ENCODE data around the gene AP3B2.

DNA sequence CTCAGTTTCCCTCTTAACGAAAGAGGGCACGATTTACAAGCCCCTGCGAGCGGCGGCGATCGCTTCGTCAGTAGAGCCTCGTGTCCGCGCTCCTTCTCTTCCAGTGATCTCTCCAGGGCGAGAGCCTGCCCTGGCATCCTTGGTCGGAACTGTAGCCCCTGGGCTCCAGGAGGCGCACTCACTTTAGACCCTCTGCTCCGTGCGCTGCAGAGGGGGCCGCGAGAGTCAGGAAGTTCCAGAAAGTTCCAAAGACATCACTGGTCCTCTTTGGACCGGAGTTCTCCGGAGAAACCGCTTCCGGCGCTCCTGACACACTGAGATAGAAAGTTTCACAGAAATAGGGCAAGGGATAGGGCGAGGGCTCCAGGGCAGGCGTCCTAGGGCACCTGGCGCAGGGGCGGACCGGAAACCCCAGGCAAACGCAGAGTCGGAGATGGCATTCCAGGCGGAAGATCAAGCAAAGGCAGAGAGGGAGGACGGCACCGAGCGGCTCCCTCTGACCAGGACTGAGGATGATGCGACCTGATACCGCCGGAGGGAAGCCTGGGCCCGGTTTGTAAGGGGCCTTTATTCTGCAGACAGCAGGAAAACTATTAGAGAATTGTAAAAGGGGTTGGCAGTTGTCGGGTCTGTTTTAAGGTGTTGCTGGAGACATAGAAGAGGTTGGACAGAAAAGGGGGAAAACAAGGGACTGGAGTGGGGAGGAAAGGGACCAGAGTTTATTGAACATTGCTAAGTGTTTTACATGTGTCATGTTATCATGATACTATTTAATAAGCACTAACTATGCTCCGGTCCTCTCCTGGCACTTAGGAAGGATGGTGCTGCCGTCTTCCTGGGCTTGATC is 61.2 kb downstream of the AP3B2 start:
- TF ChIP-seq, protein P1, sequence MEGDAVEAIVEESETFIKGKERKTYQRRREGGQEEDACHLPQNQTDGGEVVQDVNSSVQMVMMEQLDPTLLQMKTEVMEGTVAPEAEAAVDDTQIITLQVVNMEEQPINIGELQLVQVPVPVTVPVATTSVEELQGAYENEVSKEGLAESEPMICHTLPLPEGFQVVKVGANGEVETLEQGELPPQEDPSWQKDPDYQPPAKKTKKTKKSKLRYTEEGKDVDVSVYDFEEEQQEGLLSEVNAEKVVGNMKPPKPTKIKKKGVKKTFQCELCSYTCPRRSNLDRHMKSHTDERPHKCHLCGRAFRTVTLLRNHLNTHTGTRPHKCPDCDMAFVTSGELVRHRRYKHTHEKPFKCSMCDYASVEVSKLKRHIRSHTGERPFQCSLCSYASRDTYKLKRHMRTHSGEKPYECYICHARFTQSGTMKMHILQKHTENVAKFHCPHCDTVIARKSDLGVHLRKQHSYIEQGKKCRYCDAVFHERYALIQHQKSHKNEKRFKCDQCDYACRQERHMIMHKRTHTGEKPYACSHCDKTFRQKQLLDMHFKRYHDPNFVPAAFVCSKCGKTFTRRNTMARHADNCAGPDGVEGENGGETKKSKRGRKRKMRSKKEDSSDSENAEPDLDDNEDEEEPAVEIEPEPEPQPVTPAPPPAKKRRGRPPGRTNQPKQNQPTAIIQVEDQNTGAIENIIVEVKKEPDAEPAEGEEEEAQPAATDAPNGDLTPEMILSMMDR (IDR thresholded peaks at IDR 0.05; ENCODE audit: low read depth, low read length, missing input control): no peak
- TF ChIP-seq SP1 (IDR thresholded peaks at IDR 0.05) (no peak), HNF4G (IDR thresholded peaks at IDR 0.05) (no peak), TAF1 (conservative IDR thresholded peaks at IDR 0.05) (no peak), YY1 (IDR thresholded peaks at IDR 0.05) (no peak), GABPA (IDR thresholded peaks at IDR 0.05 in 1 of 2, conservative IDR thresholded peaks at IDR 0.05 in 1 of 2) (no peak), EGR1 (IDR thresholded peaks at IDR 0.05; ENCODE audit: low read depth in 2 of 2) (no peak)
- TF ChIP-seq, protein P2, sequence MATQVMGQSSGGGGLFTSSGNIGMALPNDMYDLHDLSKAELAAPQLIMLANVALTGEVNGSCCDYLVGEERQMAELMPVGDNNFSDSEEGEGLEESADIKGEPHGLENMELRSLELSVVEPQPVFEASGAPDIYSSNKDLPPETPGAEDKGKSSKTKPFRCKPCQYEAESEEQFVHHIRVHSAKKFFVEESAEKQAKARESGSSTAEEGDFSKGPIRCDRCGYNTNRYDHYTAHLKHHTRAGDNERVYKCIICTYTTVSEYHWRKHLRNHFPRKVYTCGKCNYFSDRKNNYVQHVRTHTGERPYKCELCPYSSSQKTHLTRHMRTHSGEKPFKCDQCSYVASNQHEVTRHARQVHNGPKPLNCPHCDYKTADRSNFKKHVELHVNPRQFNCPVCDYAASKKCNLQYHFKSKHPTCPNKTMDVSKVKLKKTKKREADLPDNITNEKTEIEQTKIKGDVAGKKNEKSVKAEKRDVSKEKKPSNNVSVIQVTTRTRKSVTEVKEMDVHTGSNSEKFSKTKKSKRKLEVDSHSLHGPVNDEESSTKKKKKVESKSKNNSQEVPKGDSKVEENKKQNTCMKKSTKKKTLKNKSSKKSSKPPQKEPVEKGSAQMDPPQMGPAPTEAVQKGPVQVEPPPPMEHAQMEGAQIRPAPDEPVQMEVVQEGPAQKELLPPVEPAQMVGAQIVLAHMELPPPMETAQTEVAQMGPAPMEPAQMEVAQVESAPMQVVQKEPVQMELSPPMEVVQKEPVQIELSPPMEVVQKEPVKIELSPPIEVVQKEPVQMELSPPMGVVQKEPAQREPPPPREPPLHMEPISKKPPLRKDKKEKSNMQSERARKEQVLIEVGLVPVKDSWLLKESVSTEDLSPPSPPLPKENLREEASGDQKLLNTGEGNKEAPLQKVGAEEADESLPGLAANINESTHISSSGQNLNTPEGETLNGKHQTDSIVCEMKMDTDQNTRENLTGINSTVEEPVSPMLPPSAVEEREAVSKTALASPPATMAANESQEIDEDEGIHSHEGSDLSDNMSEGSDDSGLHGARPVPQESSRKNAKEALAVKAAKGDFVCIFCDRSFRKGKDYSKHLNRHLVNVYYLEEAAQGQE (IDR thresholded peaks at IDR 0.05): no peak
- TF ChIP-seq, protein P3, sequence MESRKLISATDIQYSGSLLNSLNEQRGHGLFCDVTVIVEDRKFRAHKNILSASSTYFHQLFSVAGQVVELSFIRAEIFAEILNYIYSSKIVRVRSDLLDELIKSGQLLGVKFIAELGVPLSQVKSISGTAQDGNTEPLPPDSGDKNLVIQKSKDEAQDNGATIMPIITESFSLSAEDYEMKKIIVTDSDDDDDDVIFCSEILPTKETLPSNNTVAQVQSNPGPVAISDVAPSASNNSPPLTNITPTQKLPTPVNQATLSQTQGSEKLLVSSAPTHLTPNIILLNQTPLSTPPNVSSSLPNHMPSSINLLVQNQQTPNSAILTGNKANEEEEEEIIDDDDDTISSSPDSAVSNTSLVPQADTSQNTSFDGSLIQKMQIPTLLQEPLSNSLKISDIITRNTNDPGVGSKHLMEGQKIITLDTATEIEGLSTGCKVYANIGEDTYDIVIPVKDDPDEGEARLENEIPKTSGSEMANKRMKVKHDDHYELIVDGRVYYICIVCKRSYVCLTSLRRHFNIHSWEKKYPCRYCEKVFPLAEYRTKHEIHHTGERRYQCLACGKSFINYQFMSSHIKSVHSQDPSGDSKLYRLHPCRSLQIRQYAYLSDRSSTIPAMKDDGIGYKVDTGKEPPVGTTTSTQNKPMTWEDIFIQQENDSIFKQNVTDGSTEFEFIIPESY (IDR thresholded peaks at IDR 0.05): no peak
- TF ChIP-seq, protein P4, sequence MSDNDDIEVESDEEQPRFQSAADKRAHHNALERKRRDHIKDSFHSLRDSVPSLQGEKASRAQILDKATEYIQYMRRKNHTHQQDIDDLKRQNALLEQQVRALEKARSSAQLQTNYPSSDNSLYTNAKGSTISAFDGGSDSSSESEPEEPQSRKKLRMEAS (IDR thresholded peaks at IDR 0.05): no peak
- TF ChIP-seq, protein P5, sequence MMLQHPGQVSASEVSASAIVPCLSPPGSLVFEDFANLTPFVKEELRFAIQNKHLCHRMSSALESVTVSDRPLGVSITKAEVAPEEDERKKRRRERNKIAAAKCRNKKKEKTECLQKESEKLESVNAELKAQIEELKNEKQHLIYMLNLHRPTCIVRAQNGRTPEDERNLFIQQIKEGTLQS (IDR thresholded peaks at IDR 0.05): no peak

All from liver (tissue), 3 donors.